HFFc6 (cell line): ENCODE measurements around the gene LPA. TPM values are rescaled to one million over a fixed set of nuclear protein-coding genes. Genes with fewer than 3 reads are reported as not detected.
"Not testable (repeated sequence)": the region's sequence is repeated elsewhere in the genome, so short reads cannot be mapped to it uniquely, and the experiment has no call there.

Experiments used
- DNase-seq: peaks from one replicate; pipeline ENCODE4 v3.0.0-alpha.2; 2018
- H3K27ac Mint-ChIP-seq: 2 replicates; pipeline ENCODE4 v1.8.0; 2020; ENCODE audit warnings: mild to moderate bottlenecking, mixed read lengths
- H3K27me3 Mint-ChIP-seq: 2 replicates; pipeline ENCODE4 v1.8.0; 2021; ENCODE audit warnings: mild to moderate bottlenecking, moderate library complexity, mixed read lengths; ENCODE audit not compliant: insufficient read depth
- H3K36me3 Mint-ChIP-seq: 2 replicates; pipeline ENCODE4 v1.8.0; 2021; ENCODE audit warnings: low read depth, mixed read lengths
- H3K4me1 Mint-ChIP-seq: 2 replicates; pipeline ENCODE4 v1.8.0; 2020; ENCODE audit warnings: low read depth, mixed read lengths
- H3K4me3 Mint-ChIP-seq: 2 replicates; pipeline ENCODE4 v1.8.0; 2020; ENCODE audit warnings: mild to moderate bottlenecking, moderate library complexity, mixed read lengths
- H3K9me3 Mint-ChIP-seq: 2 replicates; pipeline ENCODE4 v1.8.0; 2020; ENCODE audit warnings: mild to moderate bottlenecking, mixed read lengths
- CTCF ChIP-seq: fragments of 200-600 bp; sonication (generic); IDR thresholded peaks from 2 replicates; pipeline ENCODE4 v1.5.0; 2021; ENCODE audit warnings: antibody characterized with exemption, mild to moderate bottlenecking
- total RNA-seq, 6 experiments: library from RNA; stranded (reverse); fragmentation: NEBNext Ultra II Directional; extraction: Animal tissue kit (Norgen Biotek cat#: 25700); gene quantifications; 2 replicates in 1 of 6; 3 replicates in 5 of 6; pipeline ENCODE4 v1.2.3, GENCODE V29; 2021

The LPA gene
- total RNA-seq, 6 experiments from 2014 or later = not detected

- Mint-ChIP-seq H3K27me3 (no peaks in the 10 kb centered on the region), H3K36me3 (no peaks in the 10 kb centered on the region), H3K4me1 (no peaks in the 10 kb centered on the region), H3K27ac (no peak overlapping the region), H3K4me3 (no peak overlapping the region), H3K9me3 (peaks cover 63% of the 10 kb centered on the region)
- TF ChIP-seq CTCF = no peak
- DNase-seq = no peak
Measured at GRCh38 chr6:160583794-160584193, 80.3 kb downstream of the LPA start.

GRCh38 chr6:160581406-160581805 is 82.7 kb downstream of the LPA start:
- no peak for TF ChIP-seq CTCF
- peaks cover 44% of the 10 kb centered on the region for H3K9me3 Mint-ChIP-seq
- H3K4me3 Mint-ChIP-seq = no peak overlapping the region
- H3K36me3 Mint-ChIP-seq = no peaks in the 10 kb centered on the region
- no peaks in the 10 kb centered on the region for H3K4me1 Mint-ChIP-seq
- no peak overlapping the region for H3K27ac Mint-ChIP-seq
- no peaks in the 10 kb centered on the region for H3K27me3 Mint-ChIP-seq
- no peak for DNase-seq

- H3K27me3 Mint-ChIP-seq, H3K4me1 Mint-ChIP-seq, H3K4me3 Mint-ChIP-seq, DNase-seq, H3K36me3 Mint-ChIP-seq, H3K27ac Mint-ChIP-seq: not testable (repeated sequence)
- H3K9me3 Mint-ChIP-seq = peaks cover 48% of the 10 kb centered on the region
Measured at GRCh38 chr6:160578515-160578914, 85.6 kb downstream of the LPA start.

GRCh38 chr6:160573943-160574342 is 90.1 kb downstream of the LPA start:
- H3K9me3 Mint-ChIP-seq = peaks cover 42% of the 10 kb centered on the region
- no peaks in the 10 kb centered on the region; the same call in 1 of the 2 replicates for H3K36me3 Mint-ChIP-seq
- no peak for DNase-seq
- H3K27me3 Mint-ChIP-seq = no peaks in the 10 kb centered on the region
- no peak overlapping the region for H3K27ac Mint-ChIP-seq
- no peak overlapping the region for H3K4me3 Mint-ChIP-seq
- TF ChIP-seq CTCF = no peak
- no peaks in the 10 kb centered on the region for H3K4me1 Mint-ChIP-seq

- DNase-seq, H3K4me1 Mint-ChIP-seq, H3K4me3 Mint-ChIP-seq, H3K27me3 Mint-ChIP-seq, H3K27ac Mint-ChIP-seq, H3K36me3 Mint-ChIP-seq: not testable (repeated sequence)
- peaks cover 49% of the 10 kb centered on the region for H3K9me3 Mint-ChIP-seq
Measured at GRCh38 chr6:160571201-160571600, 92.9 kb downstream of the LPA start.

- Mint-ChIP-seq H3K9me3 (peaks cover 4% of the 10 kb centered on the region; the same call in 1 of the 2 replicates), H3K4me1 (no peaks in the 10 kb centered on the region), H3K36me3 (no peaks in the 10 kb centered on the region), H3K27me3 (no peaks in the 10 kb centered on the region), H3K4me3 (no peak overlapping the region), H3K27ac (no peak overlapping the region)
- no peak for TF ChIP-seq CTCF
- DNase-seq = no peak
Measured at GRCh38 chr6:160544802-160545201, 119.3 kb downstream of the LPA start.

- no peak overlapping the region for H3K27ac Mint-ChIP-seq
- no peaks in the 10 kb centered on the region for H3K9me3 Mint-ChIP-seq
- no peaks in the 10 kb centered on the region for H3K4me1 Mint-ChIP-seq
- H3K27me3 Mint-ChIP-seq = no peaks in the 10 kb centered on the region
- H3K36me3 Mint-ChIP-seq = no peaks in the 10 kb centered on the region
- H3K4me3 Mint-ChIP-seq = no peak overlapping the region
- no peak for DNase-seq
- no peak for TF ChIP-seq CTCF
Measured at GRCh38 chr6:160535270-160535669, 128.8 kb downstream of the LPA start.
